GM19239 (cell line): ENCODE results near the gene CFAP97.
A peak's percentile ranks its signal among the peaks of the same experiment; 100 is the strongest.
"Not testable (repeated sequence)": the region's sequence is repeated elsewhere in the genome, so short reads cannot be mapped to it uniquely, and the experiment has no call there.

Experiments
- DNase-seq: peaks from one replicate; pipeline ENCODE4 v3.0.0; 2011; ENCODE audit warnings: low spot score; ENCODE audit not compliant: insufficient read length
- FAIRE-seq: peaks from 2 replicates; lab custom pipeline; 2011; peaks lifted over from hg19 to GRCh38; lab: Jason Lieb, UNC

Gene CFAP97

DNA sequence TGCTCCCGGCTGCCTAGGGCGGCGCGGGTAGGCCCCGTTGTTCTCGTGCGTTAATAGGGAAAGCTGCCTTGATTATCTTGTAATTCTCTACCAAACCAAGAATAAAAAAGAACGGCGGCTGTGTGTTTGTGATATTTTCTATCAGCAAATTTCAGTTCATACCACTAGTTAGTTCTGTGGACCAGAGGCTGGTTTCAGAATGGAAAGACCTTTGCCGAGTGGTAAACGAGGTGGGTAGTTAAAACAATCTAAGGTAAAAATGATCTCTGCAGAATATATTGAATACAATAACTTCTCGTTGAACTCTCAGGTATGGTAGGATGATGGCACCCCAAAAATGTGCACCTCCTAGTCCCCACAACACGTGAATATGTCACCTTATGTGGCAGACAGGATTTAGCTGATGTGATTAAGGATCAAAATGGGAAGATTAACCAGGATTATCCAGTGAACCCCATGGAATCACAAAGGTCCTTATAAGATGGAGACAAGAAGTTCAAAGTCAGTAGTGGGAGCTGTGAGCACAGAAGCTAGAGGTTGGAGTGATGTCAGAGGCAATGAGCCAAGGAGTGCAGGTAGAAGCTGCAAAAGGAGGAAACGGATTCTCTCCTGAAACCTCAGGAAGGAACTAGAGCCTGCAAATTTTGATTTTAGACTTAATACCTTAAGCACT, 574 bp upstream of the CFAP97 start:
- no peak for DNase-seq
- FAIRE-seq, result peak; percentile 84

DNA sequence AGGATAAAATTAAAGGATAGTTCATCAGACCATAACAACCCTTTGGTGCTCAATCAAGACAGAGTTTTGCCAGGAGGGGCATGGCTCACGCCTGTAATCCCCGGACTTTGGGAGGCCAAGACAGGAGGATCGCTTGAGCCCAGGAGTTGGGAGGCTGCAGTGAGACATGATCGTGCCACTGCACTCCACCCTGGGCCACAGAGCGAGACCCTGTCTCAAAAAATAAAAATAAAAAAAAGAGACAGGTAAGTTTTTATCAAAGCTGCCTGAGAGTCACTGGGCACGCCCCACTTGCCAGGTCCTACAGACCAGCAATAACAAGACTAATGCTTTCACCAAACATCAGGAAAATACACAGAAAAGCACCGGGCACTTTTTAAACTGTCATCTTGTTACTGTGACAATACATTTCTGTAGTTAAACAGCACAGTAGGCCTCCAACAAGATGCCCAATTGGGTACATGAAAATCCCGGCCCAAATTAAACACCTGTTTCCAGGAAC, 765 bp downstream of the CFAP97 start:
- DNase-seq, result no peak
- FAIRE-seq, result no peak

DNA sequence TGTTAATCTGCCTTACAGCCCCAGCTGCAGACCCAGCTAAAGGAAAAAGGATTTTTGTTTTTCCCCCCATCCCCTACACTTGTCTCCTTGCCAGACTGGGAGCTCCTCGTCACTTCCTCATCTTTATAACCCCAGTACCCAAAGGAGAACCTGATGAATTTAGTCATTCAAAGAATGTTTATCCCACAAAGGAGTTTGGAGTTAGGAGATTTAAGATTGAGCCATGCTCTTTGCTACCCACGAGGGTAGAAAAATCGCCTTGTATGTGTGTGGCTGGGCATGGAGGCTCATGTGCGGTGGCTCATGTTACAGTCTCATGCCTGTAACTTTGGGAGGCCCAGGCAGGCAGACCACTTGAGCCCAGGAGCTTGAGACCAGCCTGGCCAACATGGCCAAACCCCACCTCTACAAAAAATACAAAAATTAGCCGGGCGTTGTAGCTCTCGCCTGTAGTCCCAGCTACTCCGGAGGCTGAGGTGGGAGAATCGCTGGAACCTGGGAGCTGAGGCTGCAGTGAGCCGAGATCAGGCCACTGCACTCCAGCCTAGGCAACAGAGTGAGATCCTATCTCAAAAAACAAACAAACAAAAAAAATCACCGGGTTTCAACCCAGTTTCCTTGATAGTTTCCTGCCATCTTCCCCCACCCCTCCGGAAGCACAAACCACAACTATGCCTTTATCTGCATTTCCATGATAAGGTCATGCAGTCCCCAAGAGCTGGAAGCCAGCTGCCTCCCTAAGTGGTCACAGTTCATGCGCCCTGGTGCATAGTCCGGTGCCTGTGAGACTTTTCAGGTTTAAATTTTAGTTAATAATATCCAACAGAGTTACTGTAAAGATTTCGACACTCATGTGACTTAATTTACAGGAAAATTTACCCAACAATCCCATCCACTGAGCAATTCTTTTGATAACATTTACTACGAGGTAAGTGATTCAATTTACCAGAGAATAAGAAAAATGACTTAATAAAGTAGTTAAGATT, 1.5 kb downstream of the CFAP97 start:
- FAIRE-seq, result peak; percentile 26

DNA sequence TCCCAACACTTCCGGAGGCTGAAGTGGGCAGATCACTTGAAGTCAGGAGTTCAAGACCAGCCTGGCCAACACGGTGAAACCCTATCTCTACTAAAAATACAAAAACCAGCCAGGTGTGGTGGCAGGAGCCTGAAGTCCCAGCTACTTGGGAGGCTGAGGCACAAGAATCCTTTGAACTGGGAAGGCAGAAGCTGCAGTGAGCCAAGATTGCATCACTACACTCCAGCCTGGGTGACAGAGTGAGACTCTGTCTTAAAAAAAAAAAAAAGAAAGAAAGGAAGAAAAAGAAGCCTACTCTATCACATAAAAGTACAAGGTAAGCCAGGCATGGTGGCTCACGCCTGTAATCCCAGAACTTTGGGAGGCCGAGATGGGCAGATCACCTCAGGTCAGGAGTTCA, 5.6 kb downstream of the CFAP97 start:
- FAIRE-seq, DNase-seq: not testable (repeated sequence)

More for the DNA sequence above, 1.5 kb downstream of the CFAP97 start:
- no peak for DNase-seq

DNA sequence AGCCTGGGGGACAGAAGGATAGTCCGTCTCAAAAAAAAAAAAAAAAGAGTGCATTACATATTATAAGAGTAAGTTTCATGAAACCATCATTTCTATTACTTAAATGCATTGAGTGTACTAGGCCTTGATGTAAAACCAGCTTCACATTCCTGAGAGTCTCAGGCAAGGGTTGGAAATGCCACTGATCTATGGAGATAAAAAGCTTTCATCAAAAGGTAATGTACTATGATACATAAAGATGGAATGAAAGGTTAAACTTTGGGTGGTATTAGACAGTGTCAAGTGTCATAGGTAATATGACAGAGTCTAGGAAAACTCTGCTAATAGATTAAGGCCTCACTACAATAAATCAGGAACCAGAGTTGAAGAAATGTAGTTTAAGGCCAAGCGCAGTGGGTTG, 7.4 kb downstream of the CFAP97 start:
- FAIRE-seq (no peak), DNase-seq (no peak)

- FAIRE-seq (no peak), DNase-seq (no peak)
Measured at GRCh38 chr4:185194924-185195888, 8.6 kb downstream of the CFAP97 start.

- no peak for DNase-seq
- peak; percentile 88 for FAIRE-seq
Measured at GRCh38 chr4:185192059-185192458, 11.7 kb downstream of the CFAP97 start.

DNA sequence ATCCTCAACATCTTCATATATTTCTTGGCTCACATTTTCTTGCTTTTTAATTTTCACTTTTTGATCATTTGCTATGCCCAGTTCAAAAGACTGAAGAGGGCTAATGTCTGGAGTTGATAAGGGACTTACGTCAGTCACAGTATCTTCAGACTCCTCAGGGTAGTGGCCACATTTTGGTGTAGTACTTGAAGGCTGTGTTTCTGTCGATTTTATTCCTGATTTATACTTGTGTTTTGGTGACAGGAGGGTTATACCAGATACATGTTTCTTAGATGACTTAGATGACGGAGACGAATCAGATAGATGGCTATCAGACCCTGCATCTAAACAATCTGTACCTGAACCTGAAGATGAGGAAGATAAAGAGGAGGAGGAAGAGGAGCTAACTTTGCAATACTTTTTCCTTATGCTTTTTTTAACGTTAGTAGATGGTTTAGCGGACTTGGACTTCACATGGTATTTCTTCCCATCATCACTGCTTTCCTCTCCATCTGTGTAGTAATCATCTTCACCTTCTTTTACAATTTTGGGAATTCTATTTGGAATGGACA, 13.4 kb downstream of the CFAP97 start:
- FAIRE-seq (peak; percentile 57), DNase-seq (no peak)

DNA sequence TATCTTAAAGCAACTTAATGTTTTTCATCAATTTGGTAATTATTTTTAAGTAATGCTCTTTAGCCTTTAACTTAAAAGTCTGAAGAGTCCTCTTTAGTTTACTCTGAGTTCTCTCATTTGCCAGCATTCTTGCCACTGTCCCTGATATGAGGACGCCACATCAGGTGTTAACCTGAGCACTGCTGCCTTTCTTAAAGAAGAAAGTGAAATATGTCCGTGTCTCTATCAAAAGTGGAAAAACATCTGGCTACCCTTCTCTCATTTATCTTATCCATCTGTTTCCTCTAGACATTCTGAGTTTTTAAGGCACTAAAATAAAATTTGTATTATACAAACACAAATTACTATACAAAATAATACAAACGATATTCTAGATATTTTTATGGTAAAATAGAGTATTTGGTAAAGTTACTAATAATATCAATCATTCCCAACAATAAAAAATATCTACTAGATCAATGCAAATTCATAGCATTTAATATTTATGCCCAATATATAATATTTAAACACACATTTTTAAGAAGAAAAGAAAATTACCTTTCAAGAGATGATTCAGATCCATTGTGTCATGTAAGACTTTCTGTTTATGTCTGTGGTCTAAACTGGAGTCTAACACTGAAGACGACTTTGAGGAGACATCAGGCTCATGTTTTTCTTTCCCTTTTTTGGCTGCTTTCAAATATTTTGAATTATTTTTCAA, 14.0 kb downstream of the CFAP97 start:
- FAIRE-seq (peak; percentile 54), DNase-seq (no peak)

DNA sequence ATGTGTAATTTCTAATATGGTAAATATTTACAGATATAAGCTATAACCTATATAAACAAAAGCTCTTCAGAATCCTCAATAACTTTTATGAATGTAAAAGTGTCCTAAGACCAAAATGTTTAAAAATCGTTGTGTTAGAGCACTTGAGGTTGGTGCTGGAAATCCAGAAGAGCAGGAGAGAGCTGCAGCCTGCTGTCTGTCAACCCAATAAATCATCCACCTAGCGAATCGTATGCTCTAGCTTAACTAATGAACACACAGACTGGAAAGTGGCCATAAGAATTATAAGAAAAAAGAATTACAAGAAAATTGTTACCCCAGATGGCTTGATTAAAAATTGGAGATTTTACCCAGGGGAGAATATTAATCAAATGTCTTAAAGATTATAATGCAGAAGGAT, 17.0 kb downstream of the CFAP97 start:
- no peak for DNase-seq
- no peak for FAIRE-seq

- peak; percentile 93 for FAIRE-seq
- DNase-seq, result no peak
Measured at GRCh38 chr4:185183622-185184281, 20.0 kb downstream of the CFAP97 start.

DNA sequence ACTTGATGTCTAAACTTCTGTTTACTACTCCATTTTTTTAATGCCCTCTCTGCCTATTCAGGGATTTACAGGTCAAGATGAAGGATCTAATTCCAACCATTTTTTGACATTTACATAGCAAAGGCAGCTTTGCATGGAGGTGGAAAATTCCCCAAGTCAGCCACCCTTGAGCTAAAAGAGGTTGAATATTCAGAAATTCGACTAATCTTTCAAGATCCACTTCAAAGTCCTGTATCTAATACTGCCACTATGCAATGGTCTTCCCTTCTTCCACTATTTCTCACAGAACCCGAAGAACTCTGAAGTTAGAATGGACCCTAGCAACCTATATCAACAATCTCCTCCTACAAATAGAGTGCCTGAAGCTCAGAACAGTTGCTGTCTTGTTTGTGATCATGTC, 21.6 kb downstream of the CFAP97 start:
- FAIRE-seq, result no peak

DNA sequence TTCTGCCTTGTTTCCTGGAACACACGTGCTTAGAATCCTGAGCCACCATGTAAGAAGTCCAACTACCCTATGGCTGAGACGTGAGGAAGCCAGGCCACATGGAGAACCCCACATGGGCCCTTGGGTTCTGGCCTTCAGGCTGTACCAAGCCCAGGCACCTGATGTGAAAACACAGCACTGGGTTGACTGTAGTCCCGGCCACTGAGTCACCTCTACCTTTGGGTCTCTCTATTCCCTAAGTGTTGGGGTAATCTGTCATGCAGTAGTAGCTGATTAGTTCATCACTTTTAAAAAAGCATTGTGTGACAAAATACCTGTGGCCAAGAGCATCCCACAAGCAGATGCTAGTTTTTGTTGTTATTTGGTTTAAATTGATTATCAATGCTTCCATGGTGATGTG, 24.3 kb downstream of the CFAP97 start:
- FAIRE-seq, result peak; percentile 72

More for the DNA sequence above, 21.6 kb downstream of the CFAP97 start:
- no peak for DNase-seq

GRCh38 chr4:185171373-185172071, 32.3 kb downstream of the CFAP97 start:
- no peak for DNase-seq
- peak; percentile 94 for FAIRE-seq

More for the DNA sequence above, 24.3 kb downstream of the CFAP97 start:
- no peak for DNase-seq

DNA sequence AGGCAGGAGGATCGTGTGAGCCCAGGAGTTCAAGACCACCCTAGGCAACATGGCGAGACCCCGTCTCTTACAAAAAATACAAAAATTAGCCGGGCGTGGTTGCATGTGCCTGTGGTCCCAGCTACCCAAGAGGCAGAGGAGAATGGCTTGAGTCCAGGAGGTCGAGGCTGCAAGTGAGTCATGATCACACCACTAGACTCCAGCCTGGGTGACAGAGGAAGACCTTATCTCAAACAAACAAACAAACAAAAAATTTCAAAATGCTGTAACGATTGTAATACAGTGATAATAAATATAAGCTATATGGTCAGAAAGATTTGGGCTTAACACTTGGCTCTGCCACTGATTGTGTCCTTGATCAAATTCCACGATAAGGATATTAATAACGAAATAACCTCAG, 36.6 kb downstream of the CFAP97 start:
- FAIRE-seq, result no peak

GRCh38 chr4:185165605-185166063, 38.2 kb downstream of the CFAP97 start:
- DNase-seq (no peak), FAIRE-seq (no peak)

More for the DNA sequence above, 36.6 kb downstream of the CFAP97 start:
- DNase-seq, result no peak

DNA sequence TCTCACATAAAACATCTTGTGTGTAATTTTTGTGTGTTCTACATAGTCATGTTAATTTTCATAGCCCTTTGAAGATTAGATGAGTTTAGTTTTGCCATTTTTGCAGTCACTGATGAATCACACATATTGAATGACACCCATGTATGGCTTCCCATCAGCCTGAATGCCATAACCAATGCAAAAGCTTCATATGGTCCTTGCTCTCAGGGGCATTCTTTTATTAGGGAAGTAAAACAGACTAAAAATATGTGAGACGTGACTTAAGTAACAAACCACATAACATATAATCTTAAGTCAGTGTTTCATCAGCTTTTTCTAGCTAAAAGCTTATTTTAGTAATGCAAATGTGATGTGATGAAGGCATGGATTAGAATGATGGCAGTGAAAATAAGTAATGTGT, 52.5 kb downstream of the CFAP97 start:
- no peak for FAIRE-seq

DNA sequence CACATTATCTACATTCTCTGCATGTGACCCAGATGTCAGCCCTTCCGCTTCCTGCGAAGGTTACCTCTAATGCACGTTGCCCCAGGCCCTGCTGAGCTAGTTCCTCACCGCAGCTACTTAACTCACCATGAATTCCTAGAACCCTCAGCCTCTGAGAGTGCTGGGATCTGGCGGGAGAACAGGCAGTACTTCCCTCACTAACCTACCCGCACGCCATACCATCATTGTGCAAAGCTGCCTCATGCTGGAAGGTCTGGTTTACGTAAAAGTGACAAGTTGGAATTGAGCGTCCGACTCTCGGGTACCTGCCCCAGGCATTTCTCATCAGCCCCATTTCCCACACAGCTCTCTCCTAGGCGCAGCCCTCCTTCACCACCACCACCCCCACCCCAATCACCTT, 54.4 kb downstream of the CFAP97 start:
- DNase-seq (no peak), FAIRE-seq (no peak)

More for the DNA sequence above, 52.5 kb downstream of the CFAP97 start:
- no peak for DNase-seq
